Stomach smooth muscle (tissue), 2 donors: ENCODE measurements around the gene GFI1.
"Not testable (repeated sequence)": the region's sequence is repeated elsewhere in the genome, so short reads cannot be mapped to it uniquely, and the experiment has no call there.

Experiments used
- H3K27ac ChIP-seq: one replicate; pipeline ENCODE4 v1.7.0; 2013; ENCODE audit warnings: mild to moderate bottlenecking, low read length, inconsistent platforms
- H3K27me3 ChIP-seq, 2 donors: one replicate each; pipeline ENCODE4 v1.7.0; 2013; ENCODE audit warnings: low read length in 2 of 2; ENCODE audit not compliant: insufficient read depth in 2 of 2, control insufficient read depth in 1 of 2
- H3K36me3 ChIP-seq, 2 donors: one replicate each; pipeline ENCODE4 v1.7.0; 2013; ENCODE audit warnings: low read length in 2 of 2; ENCODE audit not compliant: control insufficient read depth in 2 of 2, insufficient read depth in 2 of 2
- H3K4me1 ChIP-seq: one replicate; pipeline ENCODE4 v1.7.0; 2013; ENCODE audit warnings: low read length; ENCODE audit not compliant: control insufficient read depth, insufficient read depth
- H3K4me3 ChIP-seq, 2 donors: one replicate each; pipeline ENCODE4 v1.7.0; 2013; ENCODE audit warnings: low read length in 2 of 2
- H3K9ac ChIP-seq, 2 donors: one replicate each; pipeline ENCODE4 v1.7.0; 2013; ENCODE audit warnings: low read length in 2 of 2, mild to moderate bottlenecking in 1 of 2
- H3K9me3 ChIP-seq, 2 donors: one replicate each; pipeline ENCODE4 v1.7.0; 2013; ENCODE audit warnings: low read length in 2 of 2; ENCODE audit not compliant: control insufficient read depth in 2 of 2
- donor health status: healthy.
- donor health status: Pancreatic carcinoma.

GFI1 gene

GRCh38 chr1:92486251-92487077, at the start of gene GFI1:
TSS of gene GFI1 (minus strand) at chr1:92486925. CDS start at chr1:92483487, 3,438 bp downstream.
- peak within 1 kb of the TSS; percentile 60 to 69 for H3K4me3 ChIP-seq
- H3K4me1 ChIP-seq = peaks cover 49% of the 10 kb centered on the region
- H3K9ac ChIP-seq = no peak within 1 kb of the TSS
- no peaks in the 10 kb centered on the region for H3K9me3 ChIP-seq
- peaks cover 48 to 60% of the 10 kb centered on the region in 2 donors for H3K27me3 ChIP-seq
- no peaks in the 10 kb centered on the region for H3K36me3 ChIP-seq
- H3K27ac ChIP-seq = no peak within 1 kb of the TSS

- not testable (repeated sequence) for H3K36me3 ChIP-seq, H3K9me3 ChIP-seq, H3K27me3 ChIP-seq, H3K4me1 ChIP-seq, H3K4me3 ChIP-seq, H3K27ac ChIP-seq, H3K9ac ChIP-seq
Measured at GRCh38 chr1:92532371-92532770, 45.6 kb upstream of the GFI1 start.

- H3K9me3 ChIP-seq, H3K27ac ChIP-seq, H3K9ac ChIP-seq, H3K27me3 ChIP-seq, H3K4me1 ChIP-seq, H3K4me3 ChIP-seq, H3K36me3 ChIP-seq: not testable (repeated sequence)
Measured at GRCh38 chr1:92531939-92532338, 45.2 kb upstream of the GFI1 start.

- no peak overlapping the region for H3K27ac ChIP-seq
- no peaks in the 10 kb centered on the region for H3K4me1 ChIP-seq
- H3K27me3 ChIP-seq = no peaks in the 10 kb centered on the region
- peaks cover 0 to 2% of the 10 kb centered on the region in 2 donors for H3K36me3 ChIP-seq
- no peaks in the 10 kb centered on the region for H3K9me3 ChIP-seq
- H3K4me3 ChIP-seq = no peak overlapping the region
- H3K9ac ChIP-seq = no peak overlapping the region
Measured at GRCh38 chr1:92527670-92528069, 40.9 kb upstream of the GFI1 start.

- not testable (repeated sequence) for H3K27ac ChIP-seq, H3K4me3 ChIP-seq, H3K27me3 ChIP-seq, H3K9ac ChIP-seq, H3K4me1 ChIP-seq, H3K36me3 ChIP-seq, H3K9me3 ChIP-seq
Measured at GRCh38 chr1:92524944-92525590, 38.3 kb upstream of the GFI1 start.

GRCh38 chr1:92519043-92519442, 32.3 kb upstream of the GFI1 start:
- Histone ChIP-seq H3K27ac (no peak overlapping the region), H3K36me3 (no peaks in the 10 kb centered on the region), H3K4me1 (no peaks in the 10 kb centered on the region), H3K9me3 (no peaks in the 10 kb centered on the region), H3K4me3 (no peak overlapping the region), H3K27me3 (no peaks in the 10 kb centered on the region), H3K9ac (no peak overlapping the region)

- Histone ChIP-seq H3K9ac (no peak overlapping the region), H3K27ac (no peak overlapping the region), H3K9me3 (no peaks in the 10 kb centered on the region), H3K36me3 (peaks cover 0 to 3% of the 10 kb centered on the region in 2 donors), H3K27me3 (no peaks in the 10 kb centered on the region), H3K4me3 (no peak overlapping the region), H3K4me1 (no peaks in the 10 kb centered on the region)
Measured at GRCh38 chr1:92516574-92516973, 29.8 kb upstream of the GFI1 start.

GRCh38 chr1:92515796-92516201, 29.1 kb upstream of the GFI1 start:
- Histone ChIP-seq H3K27me3 (no peaks in the 10 kb centered on the region), H3K9ac (no peak overlapping the region), H3K4me1 (no peaks in the 10 kb centered on the region), H3K9me3 (no peaks in the 10 kb centered on the region), H3K36me3 (peaks cover 0 to 3% of the 10 kb centered on the region in 2 donors), H3K4me3 (no peak overlapping the region), H3K27ac (no peak overlapping the region)

- H3K36me3 ChIP-seq = peaks cover 0 to 3% of the 10 kb centered on the region in 2 donors
- no peaks in the 10 kb centered on the region for H3K4me1 ChIP-seq
- no peaks in the 10 kb centered on the region for H3K9me3 ChIP-seq
- H3K4me3 ChIP-seq = no peak overlapping the region
- no peak overlapping the region for H3K27ac ChIP-seq
- no peaks in the 10 kb centered on the region for H3K27me3 ChIP-seq
- no peak overlapping the region for H3K9ac ChIP-seq
Measured at GRCh38 chr1:92511541-92511940, 24.8 kb upstream of the GFI1 start.

- Histone ChIP-seq H3K9me3 (no peaks in the 10 kb centered on the region), H3K4me3 (no peak overlapping the region), H3K9ac (no peak overlapping the region), H3K36me3 (peaks cover 0 to 3% of the 10 kb centered on the region in 2 donors), H3K27me3 (no peaks in the 10 kb centered on the region), H3K4me1 (no peaks in the 10 kb centered on the region), H3K27ac (no peak overlapping the region)
Measured at GRCh38 chr1:92509619-92510018, 22.9 kb upstream of the GFI1 start.
